ENCODE measurements around the gene FCER2. TPM values are rescaled to one million over a fixed set of nuclear protein-coding genes. Genes with fewer than 3 reads are reported as not detected.
A peak's percentile ranks its signal among the peaks of the same experiment; 100 is the strongest.

The FCER2 gene
- total RNA-seq, 1 experiment from 2014 or later, result not detected

DNA sequence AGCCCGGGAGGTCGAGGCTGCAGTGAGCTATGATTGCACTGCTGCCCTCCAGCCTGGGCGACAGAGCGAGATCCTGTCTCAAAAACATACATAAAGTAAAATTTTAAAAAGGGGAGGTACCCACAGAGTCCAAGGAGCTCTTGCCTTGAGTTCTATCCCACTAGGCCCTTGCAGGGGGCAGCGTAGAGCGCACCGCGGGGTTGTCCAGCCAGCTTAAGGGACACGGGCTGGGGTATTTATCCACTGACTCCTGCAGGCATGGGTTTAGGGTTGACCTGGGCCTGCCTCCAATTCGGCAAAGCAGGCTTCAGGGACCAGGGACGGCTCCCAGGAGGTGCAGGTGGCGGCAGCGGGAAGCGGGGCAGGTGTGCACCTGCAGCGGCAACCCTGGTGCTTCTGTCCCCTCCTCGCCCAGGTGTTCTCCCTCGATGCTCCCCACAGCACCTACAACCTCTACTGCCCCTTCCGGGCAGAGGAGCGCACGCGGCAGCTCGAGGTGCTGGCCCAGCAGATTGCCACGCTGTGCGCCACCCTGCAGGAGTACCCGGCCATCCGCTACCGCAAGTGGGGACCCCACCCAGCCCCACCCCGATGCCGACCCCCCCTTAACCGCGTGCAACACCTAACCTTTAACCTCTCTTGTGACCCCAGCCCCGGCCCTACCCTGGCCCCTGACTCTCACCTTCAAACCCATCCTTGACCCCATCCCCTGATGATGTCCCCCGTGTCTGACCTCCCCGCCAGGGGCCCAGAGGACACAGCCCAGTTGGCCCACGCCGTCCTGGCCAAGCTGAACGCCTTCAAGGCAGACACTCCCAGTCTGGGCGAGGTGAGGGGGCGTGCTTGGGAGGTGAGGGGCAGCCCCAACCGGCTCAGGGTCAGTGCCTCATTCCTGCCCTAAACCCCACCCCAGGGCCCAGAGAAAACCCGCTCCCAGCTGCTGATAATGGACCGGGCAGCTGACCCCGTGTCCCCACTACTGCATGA is 60.3 kb downstream of the FCER2 start:
- CTCF ChIA-PET, result interaction anchor here (0.5 to 0.6 kb wide), 2 partner anchors 10 to 279 kb away, joined by 3 read pairs; no protein-coding TSS in a partner anchor
- TF ChIP-seq EZH2 (IDR thresholded peaks at IDR 0.05; ENCODE audit: low read length, unreplicated experiment) (no peak), EZH2phosphoT487 (IDR thresholded peaks at IDR 0.05; ENCODE audit: borderline replicate concordance, low read length) (no peak)
- TF ChIP-seq, protein P1, sequence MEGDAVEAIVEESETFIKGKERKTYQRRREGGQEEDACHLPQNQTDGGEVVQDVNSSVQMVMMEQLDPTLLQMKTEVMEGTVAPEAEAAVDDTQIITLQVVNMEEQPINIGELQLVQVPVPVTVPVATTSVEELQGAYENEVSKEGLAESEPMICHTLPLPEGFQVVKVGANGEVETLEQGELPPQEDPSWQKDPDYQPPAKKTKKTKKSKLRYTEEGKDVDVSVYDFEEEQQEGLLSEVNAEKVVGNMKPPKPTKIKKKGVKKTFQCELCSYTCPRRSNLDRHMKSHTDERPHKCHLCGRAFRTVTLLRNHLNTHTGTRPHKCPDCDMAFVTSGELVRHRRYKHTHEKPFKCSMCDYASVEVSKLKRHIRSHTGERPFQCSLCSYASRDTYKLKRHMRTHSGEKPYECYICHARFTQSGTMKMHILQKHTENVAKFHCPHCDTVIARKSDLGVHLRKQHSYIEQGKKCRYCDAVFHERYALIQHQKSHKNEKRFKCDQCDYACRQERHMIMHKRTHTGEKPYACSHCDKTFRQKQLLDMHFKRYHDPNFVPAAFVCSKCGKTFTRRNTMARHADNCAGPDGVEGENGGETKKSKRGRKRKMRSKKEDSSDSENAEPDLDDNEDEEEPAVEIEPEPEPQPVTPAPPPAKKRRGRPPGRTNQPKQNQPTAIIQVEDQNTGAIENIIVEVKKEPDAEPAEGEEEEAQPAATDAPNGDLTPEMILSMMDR (conservative IDR thresholded peaks at IDR 0.05; ENCODE audit: low read depth, low read length), result peak; percentile 38; the same call in 1 of the 2 replicates
- no TSS peak for BruUV-seq (replicated peaks)
- no peaks in the 10 kb centered on the region for H3K9me2 ChIP-seq (replicated peaks; ENCODE audit: low read length)
- no peak overlapping the region for H3K4me3 ChIP-seq (ENCODE audit: low read length)
- H3K4me2 ChIP-seq (ENCODE audit: low read length), result no peak overlapping the region
- H3K27ac ChIP-seq (ENCODE audit: low read length), result no peak overlapping the region
- H3K36me3 ChIP-seq (ENCODE audit: low read depth, low read length), result peaks cover 5% of the 10 kb centered on the region; the same call in 1 of the 2 replicates
- POLR2A ChIA-PET (ENCODE audit: unreplicated experiment), result no interaction called here
- DNase-seq, result no peak
- intact Hi-C loops (cut with micrococcal nuclease), result no loop called here
- H3K79me2 ChIP-seq (ENCODE audit: low read length), result peaks cover 23% of the 10 kb centered on the region
- H4K20me1 ChIP-seq (ENCODE audit: low read length), result no peaks in the 10 kb centered on the region
- no peaks in the 10 kb centered on the region for H3F3A ChIP-seq (ENCODE audit: low read length, unreplicated experiment)
- no peak overlapping the region for H2AFZ ChIP-seq (ENCODE audit: low read length)
- H3K9me3 ChIP-seq (ENCODE audit: low read length), result no peaks in the 10 kb centered on the region
- H3K27me3 ChIP-seq (ENCODE audit: low read length), result no peaks in the 10 kb centered on the region
- H3K4me1 ChIP-seq (ENCODE audit: insufficient read depth, low read length), result peaks cover 2% of the 10 kb centered on the region; the same call in 1 of the 2 replicates
- H3K9ac ChIP-seq (ENCODE audit: low read length), result no peak overlapping the region
- ATAC-seq, result no peak

DNA sequence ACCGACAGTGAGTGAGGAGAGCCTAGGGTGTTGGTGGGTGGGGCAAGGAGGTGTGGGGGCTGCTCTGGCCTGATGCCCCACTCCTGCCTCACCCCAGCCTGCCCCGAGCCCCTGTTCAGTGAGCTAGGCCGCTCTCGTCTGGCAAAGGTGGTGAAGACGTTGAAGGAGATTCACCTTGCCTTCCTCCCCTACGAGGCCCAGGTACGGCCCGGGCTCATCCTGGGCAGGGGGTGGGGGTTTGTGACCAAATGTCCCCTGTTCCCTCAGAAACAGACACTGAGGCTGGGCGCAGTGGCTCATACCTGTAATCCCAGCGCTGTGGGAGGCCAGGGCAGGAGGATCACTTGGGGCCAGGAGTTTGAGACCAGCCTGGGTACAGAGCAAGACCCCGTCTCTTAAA is 61.1 kb downstream of the FCER2 start:
- no peaks in the 10 kb centered on the region for H3K9me2 ChIP-seq (replicated peaks; ENCODE audit: low read length)
- no peak for DNase-seq
- no peaks in the 10 kb centered on the region for H3K9me3 ChIP-seq (ENCODE audit: low read length)
- H3K79me2 ChIP-seq (ENCODE audit: low read length), result peaks cover 23% of the 10 kb centered on the region
- H3K4me2 ChIP-seq (ENCODE audit: low read length), result no peak overlapping the region
- TF ChIP-seq EZH2phosphoT487 (IDR thresholded peaks at IDR 0.05; ENCODE audit: borderline replicate concordance, low read length), result no peak
- no peak overlapping the region for H2AFZ ChIP-seq (ENCODE audit: low read length)
- H3K9ac ChIP-seq (ENCODE audit: low read length), result no peak overlapping the region
- CTCF ChIA-PET, result interaction anchor here (0.5 to 0.6 kb wide), 2 partner anchors 11 to 280 kb away, joined by 3 read pairs; no protein-coding TSS in a partner anchor
- intact Hi-C loops (cut with micrococcal nuclease), result no loop called here
- no peaks in the 10 kb centered on the region for H4K20me1 ChIP-seq (ENCODE audit: low read length)
- H3K27me3 ChIP-seq (ENCODE audit: low read length), result no peaks in the 10 kb centered on the region
- no peak overlapping the region for H3K27ac ChIP-seq (ENCODE audit: low read length)
- H3K4me3 ChIP-seq (ENCODE audit: low read length), result no peak overlapping the region
- POLR2A ChIA-PET (ENCODE audit: unreplicated experiment), result no interaction called here
- ATAC-seq, result no peak
- peaks cover 5% of the 10 kb centered on the region; the same call in 1 of the 2 replicates for H3K36me3 ChIP-seq (ENCODE audit: low read depth, low read length)
- no peaks in the 10 kb centered on the region for H3F3A ChIP-seq (ENCODE audit: low read length, unreplicated experiment)
- H3K4me1 ChIP-seq (ENCODE audit: insufficient read depth, low read length), result peaks cover 3% of the 10 kb centered on the region; the same call in 1 of the 2 replicates
- no TSS peak for BruUV-seq (replicated peaks)

DNA sequence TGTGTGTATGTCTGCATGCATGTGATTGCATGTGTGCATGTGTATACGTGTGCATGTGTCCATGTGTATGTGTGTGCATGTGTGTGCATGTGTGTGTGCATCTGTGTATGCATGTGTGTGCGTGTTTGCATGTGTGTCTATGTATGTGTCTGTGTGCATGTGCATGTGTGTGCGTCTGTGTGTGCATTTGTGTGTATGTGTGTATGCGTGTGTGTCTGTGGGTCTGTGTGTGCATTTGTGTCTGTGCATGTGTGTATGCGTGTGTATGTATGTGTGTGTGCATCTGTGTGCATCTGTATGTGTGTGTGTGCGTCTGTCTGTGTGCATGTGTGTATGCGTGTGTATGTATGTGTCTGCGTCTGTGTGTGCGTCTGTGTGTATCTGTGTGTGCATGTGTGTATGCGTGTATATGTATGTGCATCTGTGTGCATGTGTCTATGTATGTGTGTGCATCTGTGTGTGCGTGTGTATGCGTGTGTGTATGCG is 62.0 kb downstream of the FCER2 start:
- H3K9ac ChIP-seq (ENCODE audit: low read length), result no peak overlapping the region
- ChIA-PET POLR2A (ENCODE audit: unreplicated experiment) (no interaction called here), CTCF (no interaction called here)
- no peak overlapping the region for H3K4me2 ChIP-seq (ENCODE audit: low read length)
- no peak for DNase-seq
- no peaks in the 10 kb centered on the region for H3K9me2 ChIP-seq (replicated peaks; ENCODE audit: low read length)
- H3K27ac ChIP-seq (ENCODE audit: low read length), result no peak overlapping the region
- intact Hi-C loops (cut with micrococcal nuclease), result no loop called here
- TF ChIP-seq EZH2phosphoT487 (IDR thresholded peaks at IDR 0.05; ENCODE audit: borderline replicate concordance, low read length), result no peak
- TF ChIP-seq, protein P1 (conservative IDR thresholded peaks at IDR 0.05; ENCODE audit: low read depth, low read length), result no peak
- H3K79me2 ChIP-seq (ENCODE audit: low read length), result peaks cover 23% of the 10 kb centered on the region
- ATAC-seq, result no peak
- H3F3A ChIP-seq (ENCODE audit: low read length, unreplicated experiment), result no peaks in the 10 kb centered on the region
- H3K9me3 ChIP-seq (ENCODE audit: low read length), result no peaks in the 10 kb centered on the region
- H3K36me3 ChIP-seq (ENCODE audit: low read depth, low read length), result peaks cover 3% of the 10 kb centered on the region; the same call in 1 of the 2 replicates
- H3K4me1 ChIP-seq (ENCODE audit: insufficient read depth, low read length), result peaks cover 3% of the 10 kb centered on the region; the same call in 1 of the 2 replicates
- no peaks in the 10 kb centered on the region for H3K27me3 ChIP-seq (ENCODE audit: low read length)
- H4K20me1 ChIP-seq (ENCODE audit: low read length), result no peaks in the 10 kb centered on the region
- H3K4me3 ChIP-seq (ENCODE audit: low read length), result no peak overlapping the region
- H2AFZ ChIP-seq (ENCODE audit: low read length), result no peak overlapping the region
- no TSS peak for BruUV-seq (replicated peaks)

All from PC-3 (cell line).